ENCODE measurements around the gene MAPRE2.

MAPRE2 gene

DNA sequence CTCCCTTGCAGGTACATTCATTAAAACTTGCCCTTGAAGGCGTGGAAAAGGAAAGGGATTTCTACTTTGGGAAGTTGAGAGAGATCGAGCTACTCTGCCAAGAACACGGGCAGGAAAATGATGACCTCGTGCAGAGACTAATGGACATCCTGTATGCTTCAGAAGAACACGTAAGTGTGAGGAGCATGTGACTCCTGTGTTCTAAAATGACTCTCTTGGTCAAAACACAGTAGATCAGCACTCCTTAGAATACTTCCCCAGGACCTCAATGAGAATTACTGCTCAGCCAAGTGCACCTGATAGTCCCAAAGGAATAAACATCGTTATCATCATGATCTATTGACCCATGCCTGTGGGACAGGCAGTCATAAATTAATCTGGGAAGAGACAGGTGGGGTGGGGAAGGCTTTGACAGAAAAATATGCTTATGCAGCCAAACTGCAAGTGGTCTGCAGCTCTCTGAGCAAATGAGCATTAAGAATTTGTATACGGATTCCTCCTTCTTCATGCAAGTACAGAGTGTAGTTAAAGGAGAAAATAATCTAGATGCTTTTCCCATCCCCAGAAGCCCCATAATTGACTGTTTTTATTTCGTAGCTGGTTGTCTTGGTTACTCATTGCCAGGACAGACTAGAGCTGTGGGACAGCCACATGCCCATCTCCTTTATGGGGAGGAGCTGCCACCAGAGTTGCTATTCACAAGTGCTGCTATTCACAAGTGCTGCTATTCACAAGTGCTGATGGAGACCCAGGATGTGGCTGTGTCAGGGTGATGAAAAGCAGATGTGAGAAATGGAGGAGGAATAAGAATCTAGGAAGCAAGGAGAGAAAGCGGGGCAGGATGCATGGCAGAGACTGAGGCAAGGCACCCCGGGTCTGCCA, 91.0 kb downstream of the MAPRE2 start:
- no peak for TF ChIP-seq YY1 (IDR thresholded peaks at IDR 0.05; ENCODE audit: low read depth)

DNA sequence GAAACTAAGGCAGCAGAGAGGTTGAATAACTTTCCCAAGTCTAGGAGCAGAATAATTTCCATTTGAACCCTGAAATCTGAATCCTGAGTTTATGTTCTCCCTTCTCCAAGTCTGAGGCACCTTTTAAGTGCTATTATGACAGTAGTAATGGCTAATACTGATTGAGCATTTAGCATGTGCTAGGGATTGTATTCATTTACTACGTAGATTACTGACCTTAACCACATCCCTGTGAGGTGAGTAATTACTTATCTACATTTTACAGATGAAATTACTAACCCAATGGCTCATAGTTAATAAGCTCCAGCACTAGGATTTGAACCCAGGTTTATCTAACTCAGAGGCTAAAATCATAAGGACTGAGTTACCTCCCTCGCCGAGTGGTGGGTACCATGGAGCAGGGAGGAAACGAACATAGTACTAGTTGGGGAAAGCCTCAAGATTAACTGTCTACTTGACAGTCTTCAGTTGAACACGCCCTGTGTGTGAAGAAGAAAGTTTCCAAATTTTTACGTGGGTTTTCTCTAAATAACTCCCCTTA, 93.0 kb downstream of the MAPRE2 start:
- no peak for TF ChIP-seq NFIC (IDR thresholded peaks at IDR 0.05)
- TF ChIP-seq, protein P1, sequence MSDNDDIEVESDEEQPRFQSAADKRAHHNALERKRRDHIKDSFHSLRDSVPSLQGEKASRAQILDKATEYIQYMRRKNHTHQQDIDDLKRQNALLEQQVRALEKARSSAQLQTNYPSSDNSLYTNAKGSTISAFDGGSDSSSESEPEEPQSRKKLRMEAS (IDR thresholded peaks at IDR 0.05): no peak
- TF ChIP-seq TAF1 (IDR thresholded peaks at IDR 0.05; ENCODE audit: low read depth): no peak
- TF ChIP-seq CREB1 (IDR thresholded peaks at IDR 0.05; ENCODE audit: low read depth): no peak
- TF ChIP-seq TEAD4 (IDR thresholded peaks at IDR 0.05): no peak

DNA sequence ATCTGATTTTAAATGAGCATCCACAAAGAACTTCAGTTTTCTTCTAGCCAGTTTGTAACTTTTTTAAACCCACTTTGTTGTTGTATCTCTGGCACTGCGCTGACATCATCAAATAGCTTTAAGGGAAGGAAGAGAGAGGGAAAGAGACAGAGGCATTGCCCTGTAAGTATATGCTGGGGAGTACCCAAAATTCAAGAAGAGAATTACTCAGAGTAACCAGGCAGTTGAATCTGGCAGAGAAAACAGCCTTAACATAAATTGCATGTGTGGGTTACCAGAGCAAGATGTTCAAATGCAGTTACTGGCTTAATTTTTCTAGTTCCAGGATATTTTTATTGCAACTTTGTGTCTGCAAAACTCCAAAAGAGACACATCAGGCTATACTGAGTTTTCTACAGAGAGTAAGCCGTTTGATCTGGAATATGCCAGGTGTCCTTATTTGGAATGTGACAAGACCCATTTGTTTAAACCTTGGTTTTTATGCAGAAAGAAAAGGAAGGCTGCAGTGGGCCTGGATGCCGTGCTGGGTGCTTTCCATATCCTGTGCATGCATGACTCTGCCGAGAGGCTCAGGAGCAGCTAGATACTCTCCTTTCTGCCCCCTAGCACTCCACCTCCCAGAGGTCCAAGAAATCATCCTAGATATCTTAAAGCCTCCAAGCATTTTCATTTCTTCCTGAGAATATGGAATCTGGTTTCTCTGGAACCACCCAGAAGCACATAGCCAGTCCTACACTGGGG, 93.7 kb downstream of the MAPRE2 start:
- TF ChIP-seq, protein P2, sequence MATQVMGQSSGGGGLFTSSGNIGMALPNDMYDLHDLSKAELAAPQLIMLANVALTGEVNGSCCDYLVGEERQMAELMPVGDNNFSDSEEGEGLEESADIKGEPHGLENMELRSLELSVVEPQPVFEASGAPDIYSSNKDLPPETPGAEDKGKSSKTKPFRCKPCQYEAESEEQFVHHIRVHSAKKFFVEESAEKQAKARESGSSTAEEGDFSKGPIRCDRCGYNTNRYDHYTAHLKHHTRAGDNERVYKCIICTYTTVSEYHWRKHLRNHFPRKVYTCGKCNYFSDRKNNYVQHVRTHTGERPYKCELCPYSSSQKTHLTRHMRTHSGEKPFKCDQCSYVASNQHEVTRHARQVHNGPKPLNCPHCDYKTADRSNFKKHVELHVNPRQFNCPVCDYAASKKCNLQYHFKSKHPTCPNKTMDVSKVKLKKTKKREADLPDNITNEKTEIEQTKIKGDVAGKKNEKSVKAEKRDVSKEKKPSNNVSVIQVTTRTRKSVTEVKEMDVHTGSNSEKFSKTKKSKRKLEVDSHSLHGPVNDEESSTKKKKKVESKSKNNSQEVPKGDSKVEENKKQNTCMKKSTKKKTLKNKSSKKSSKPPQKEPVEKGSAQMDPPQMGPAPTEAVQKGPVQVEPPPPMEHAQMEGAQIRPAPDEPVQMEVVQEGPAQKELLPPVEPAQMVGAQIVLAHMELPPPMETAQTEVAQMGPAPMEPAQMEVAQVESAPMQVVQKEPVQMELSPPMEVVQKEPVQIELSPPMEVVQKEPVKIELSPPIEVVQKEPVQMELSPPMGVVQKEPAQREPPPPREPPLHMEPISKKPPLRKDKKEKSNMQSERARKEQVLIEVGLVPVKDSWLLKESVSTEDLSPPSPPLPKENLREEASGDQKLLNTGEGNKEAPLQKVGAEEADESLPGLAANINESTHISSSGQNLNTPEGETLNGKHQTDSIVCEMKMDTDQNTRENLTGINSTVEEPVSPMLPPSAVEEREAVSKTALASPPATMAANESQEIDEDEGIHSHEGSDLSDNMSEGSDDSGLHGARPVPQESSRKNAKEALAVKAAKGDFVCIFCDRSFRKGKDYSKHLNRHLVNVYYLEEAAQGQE (IDR thresholded peaks at IDR 0.05; ENCODE audit: low read depth): no peak
- TF ChIP-seq FOXM1 (IDR thresholded peaks at IDR 0.05; ENCODE audit: borderline replicate concordance, low read depth) (no peak), EP300 (IDR thresholded peaks at IDR 0.05; ENCODE audit: borderline replicate concordance) (no peak)

DNA sequence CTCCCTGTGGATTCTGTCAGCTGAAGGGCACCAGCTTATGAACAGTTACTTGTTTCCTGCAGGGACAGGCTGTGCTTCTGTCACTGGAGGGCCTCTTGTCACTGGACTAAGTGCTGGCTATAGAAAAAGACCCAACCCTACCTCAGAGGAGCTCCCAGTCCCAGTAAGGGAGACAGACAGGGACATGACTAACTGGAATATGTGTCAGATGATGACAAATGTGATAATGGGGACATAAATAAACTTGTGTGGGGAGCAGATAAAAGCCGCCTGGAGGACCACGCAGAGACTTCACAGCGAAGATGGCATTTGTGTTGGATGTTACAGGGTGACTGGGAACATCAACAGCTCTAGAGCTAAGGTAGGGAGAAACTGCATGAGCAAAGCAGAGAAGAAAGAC, 95.0 kb downstream of the MAPRE2 start:
- TF ChIP-seq CREB1 (IDR thresholded peaks at IDR 0.05; ENCODE audit: low read depth) (no peak), EP300 (IDR thresholded peaks at IDR 0.05; ENCODE audit: borderline replicate concordance) (no peak), ZBTB7A (IDR thresholded peaks at IDR 0.05; ENCODE audit: low read depth) (no peak), TCF12 (IDR thresholded peaks at IDR 0.05; ENCODE audit: low read depth) (no peak), NFIC (IDR thresholded peaks at IDR 0.05) (no peak), YY1 (IDR thresholded peaks at IDR 0.05; ENCODE audit: low read depth) (no peak), EGR1 (IDR thresholded peaks at IDR 0.05) (no peak), FOXM1 (IDR thresholded peaks at IDR 0.05; ENCODE audit: borderline replicate concordance, low read depth) (no peak), TEAD4 (IDR thresholded peaks at IDR 0.05) (no peak), RAD21 (IDR thresholded peaks at IDR 0.05; ENCODE audit: low read depth) (no peak), CEBPB (IDR thresholded peaks at IDR 0.05) (no peak), TAF1 (IDR thresholded peaks at IDR 0.05; ENCODE audit: low read depth) (no peak)
- TF ChIP-seq, protein P2 (IDR thresholded peaks at IDR 0.05; ENCODE audit: low read depth): no peak
- TF ChIP-seq, protein P3, sequence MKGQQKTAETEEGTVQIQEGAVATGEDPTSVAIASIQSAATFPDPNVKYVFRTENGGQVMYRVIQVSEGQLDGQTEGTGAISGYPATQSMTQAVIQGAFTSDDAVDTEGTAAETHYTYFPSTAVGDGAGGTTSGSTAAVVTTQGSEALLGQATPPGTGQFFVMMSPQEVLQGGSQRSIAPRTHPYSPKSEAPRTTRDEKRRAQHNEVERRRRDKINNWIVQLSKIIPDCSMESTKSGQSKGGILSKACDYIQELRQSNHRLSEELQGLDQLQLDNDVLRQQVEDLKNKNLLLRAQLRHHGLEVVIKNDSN (IDR thresholded peaks at IDR 0.05): no peak
- TF ChIP-seq, protein P1 (IDR thresholded peaks at IDR 0.05): no peak

DNA sequence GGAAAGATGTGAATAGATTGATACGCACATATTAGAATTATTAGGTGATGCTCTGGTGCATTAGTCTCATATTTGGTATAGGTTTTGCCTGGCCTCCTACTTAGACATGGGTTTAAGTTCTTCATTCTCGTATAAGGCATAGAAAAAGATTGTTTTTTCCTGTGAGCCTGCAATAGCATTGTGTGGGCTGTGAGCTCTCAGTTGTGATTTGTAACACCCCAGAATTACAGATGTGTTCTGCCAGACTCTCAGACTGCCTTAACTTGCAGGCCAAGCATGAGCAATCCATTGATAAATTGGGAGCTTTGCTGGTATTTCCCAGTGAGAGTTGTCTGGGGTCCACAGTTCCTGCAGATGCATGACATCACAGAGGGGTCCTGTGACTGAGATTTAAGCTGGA, 95.7 kb downstream of the MAPRE2 start:
- TF ChIP-seq FOXM1 (IDR thresholded peaks at IDR 0.05; ENCODE audit: borderline replicate concordance, low read depth) (no peak), YY1 (IDR thresholded peaks at IDR 0.05; ENCODE audit: low read depth) (no peak), TEAD4 (IDR thresholded peaks at IDR 0.05) (no peak), TAF1 (IDR thresholded peaks at IDR 0.05; ENCODE audit: low read depth) (no peak), NFIC (IDR thresholded peaks at IDR 0.05) (no peak), EGR1 (IDR thresholded peaks at IDR 0.05) (no peak), CREB1 (IDR thresholded peaks at IDR 0.05; ENCODE audit: low read depth) (no peak), EP300 (IDR thresholded peaks at IDR 0.05; ENCODE audit: borderline replicate concordance) (no peak), TCF12 (IDR thresholded peaks at IDR 0.05; ENCODE audit: low read depth) (no peak), RAD21 (IDR thresholded peaks at IDR 0.05; ENCODE audit: low read depth) (no peak), ZBTB7A (IDR thresholded peaks at IDR 0.05; ENCODE audit: low read depth) (no peak), CEBPB (IDR thresholded peaks at IDR 0.05) (no peak)
- TF ChIP-seq, protein P2 (IDR thresholded peaks at IDR 0.05; ENCODE audit: low read depth): no peak
- TF ChIP-seq, protein P1 (IDR thresholded peaks at IDR 0.05): no peak
- TF ChIP-seq, protein P3 (IDR thresholded peaks at IDR 0.05): no peak
